C4-2B (cell line): ENCODE results near the gene RBMS3.

Experiments
- H3K27ac ChIP-seq: fragments of 450-650 bp; 2 replicates; pipeline ENCODE4 v1.5.1; 2017
- ZFX ChIP-seq: fragments of 450-650 bp; IDR thresholded peaks from 2 replicates; pipeline ENCODE4 v1.6.1; 2017
- TF ChIP-seq, protein P1 (sequence below): fragments of 450-650 bp; conservative IDR thresholded peaks from 2 replicates; pipeline ENCODE4 v1.5.1; 2017; ENCODE audit warnings: mild to moderate bottlenecking

RBMS3 gene

DNA sequence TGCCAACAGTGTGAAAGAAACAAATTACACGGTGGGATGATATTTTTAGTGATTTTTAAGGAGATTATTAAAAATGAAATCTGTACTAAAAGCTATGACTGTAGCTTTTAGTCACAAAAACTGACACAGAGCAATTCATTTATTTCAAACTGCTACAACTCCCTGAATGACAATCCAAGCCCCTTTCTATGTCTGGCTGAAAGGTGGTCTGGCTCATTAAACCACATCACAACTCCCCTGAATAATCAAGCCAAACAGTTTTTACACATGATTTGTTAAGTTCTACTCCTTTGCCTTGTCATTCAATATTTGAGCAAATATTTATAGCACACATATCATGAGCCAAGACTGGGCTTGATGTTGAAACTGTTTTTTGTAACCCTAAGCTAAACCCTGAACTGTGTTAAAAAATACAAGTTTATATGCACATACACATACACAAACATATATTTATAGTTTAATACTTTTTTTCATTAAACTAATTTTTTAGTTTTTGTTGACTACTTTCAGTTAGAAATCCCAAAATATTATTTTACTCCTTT, 125.5 kb downstream of the RBMS3 start:
- TF ChIP-seq, protein P1, sequence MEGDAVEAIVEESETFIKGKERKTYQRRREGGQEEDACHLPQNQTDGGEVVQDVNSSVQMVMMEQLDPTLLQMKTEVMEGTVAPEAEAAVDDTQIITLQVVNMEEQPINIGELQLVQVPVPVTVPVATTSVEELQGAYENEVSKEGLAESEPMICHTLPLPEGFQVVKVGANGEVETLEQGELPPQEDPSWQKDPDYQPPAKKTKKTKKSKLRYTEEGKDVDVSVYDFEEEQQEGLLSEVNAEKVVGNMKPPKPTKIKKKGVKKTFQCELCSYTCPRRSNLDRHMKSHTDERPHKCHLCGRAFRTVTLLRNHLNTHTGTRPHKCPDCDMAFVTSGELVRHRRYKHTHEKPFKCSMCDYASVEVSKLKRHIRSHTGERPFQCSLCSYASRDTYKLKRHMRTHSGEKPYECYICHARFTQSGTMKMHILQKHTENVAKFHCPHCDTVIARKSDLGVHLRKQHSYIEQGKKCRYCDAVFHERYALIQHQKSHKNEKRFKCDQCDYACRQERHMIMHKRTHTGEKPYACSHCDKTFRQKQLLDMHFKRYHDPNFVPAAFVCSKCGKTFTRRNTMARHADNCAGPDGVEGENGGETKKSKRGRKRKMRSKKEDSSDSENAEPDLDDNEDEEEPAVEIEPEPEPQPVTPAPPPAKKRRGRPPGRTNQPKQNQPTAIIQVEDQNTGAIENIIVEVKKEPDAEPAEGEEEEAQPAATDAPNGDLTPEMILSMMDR, result no peak
- no peak for TF ChIP-seq ZFX
- no peak overlapping the region for H3K27ac ChIP-seq

DNA sequence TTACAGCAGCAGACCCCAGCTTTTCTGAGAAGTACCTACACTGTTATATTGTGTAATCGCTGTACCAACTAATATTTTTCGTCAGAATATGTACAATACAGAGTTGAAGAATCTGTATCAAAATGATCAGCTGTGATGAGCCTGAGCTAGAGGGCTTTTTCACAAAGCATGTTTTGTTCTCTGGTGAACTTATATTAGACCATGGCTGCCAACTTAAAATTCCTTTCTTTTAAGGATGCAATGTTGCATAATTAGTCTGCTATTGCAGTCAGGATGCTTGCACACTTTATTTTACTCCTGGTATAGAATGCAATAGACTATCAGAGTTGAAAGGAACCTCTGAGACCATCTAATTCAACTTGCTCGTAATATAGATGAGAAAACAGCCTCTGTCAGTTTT, 127.8 kb downstream of the RBMS3 start:
- TF ChIP-seq ZFX, result no peak
- TF ChIP-seq, protein P1, result no peak

DNA sequence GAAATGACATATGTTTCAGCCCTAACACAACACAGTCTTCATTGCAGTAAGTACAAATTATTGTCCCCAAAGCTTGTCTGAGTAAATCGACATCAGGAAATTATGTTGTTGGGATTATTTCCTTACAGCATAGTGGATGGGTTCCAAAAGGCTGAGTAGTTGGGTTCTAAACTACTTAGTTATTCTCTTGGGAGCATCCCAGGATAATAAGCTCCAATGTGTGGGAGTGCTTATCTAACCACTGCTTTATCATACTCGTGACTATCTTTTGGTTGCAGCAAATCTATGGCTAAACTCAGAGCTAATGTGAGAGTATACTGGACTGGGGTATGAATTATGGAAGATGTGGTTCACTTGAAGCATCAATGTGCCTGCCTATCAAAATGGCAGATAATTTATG, 128.5 kb downstream of the RBMS3 start:
- no peak overlapping the region for H3K27ac ChIP-seq
- TF ChIP-seq, protein P1, result no peak
- TF ChIP-seq ZFX, result no peak

More for the DNA sequence above, 127.8 kb downstream of the RBMS3 start:
- H3K27ac ChIP-seq, result no peak overlapping the region

DNA sequence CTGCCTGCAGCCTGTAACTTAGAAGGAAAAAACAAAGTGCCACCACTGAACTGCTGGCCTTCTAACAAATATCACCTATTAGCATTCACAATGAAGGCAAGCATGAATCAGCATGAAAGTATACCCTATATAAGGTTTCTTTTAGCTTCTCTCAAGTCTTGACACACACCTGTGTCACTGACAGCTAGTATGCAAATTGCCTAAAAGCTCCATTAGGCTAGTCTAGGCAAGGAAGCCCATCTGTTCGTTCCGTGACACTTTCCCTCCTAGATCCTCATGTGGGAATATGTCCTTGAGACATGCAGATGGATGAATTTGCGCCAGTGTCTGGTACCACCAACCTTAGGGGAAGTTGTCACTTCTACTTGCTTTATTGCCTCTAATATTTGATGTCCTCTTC, 129.3 kb downstream of the RBMS3 start:
- no peak overlapping the region for H3K27ac ChIP-seq

DNA sequence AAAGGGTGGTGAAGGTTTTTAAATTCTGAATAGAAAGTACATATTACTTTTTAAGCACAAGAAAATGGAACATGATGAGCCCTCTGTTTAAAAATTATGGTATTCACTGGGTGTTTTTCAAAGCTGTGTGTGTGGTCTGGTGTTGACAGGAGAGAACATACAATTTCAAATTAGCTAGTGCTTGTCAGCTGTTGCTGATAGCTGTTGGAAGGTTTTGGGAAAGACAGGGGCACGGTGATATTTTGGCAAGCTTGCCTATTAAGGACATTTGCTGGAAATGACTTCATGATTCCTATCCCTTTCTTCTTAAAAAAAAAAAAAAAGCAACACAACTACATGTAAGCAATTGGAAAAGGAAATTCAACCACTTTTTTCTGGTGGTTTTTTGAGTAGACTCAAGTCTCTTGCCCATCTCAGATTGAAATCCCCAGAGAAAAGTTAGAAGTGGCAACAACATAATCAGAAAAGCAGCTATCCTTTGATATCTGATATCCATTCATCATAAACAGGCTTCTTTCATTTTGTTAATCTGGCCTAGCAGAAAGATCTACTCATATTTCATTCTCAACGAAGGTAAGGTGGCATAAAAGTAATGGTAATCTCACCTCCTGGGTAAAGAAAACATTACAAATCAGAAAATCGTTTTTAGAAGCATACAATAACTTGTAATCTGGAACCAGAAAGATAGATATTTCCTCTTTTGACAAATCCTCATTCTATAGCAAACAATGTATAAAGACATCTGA, 130.0 kb downstream of the RBMS3 start:
- H3K27ac ChIP-seq, result no peak overlapping the region
- no peak for TF ChIP-seq ZFX
- TF ChIP-seq, protein P1, result no peak

More for the DNA sequence above, 129.3 kb downstream of the RBMS3 start:
- TF ChIP-seq, protein P1, result no peak
- no peak for TF ChIP-seq ZFX

DNA sequence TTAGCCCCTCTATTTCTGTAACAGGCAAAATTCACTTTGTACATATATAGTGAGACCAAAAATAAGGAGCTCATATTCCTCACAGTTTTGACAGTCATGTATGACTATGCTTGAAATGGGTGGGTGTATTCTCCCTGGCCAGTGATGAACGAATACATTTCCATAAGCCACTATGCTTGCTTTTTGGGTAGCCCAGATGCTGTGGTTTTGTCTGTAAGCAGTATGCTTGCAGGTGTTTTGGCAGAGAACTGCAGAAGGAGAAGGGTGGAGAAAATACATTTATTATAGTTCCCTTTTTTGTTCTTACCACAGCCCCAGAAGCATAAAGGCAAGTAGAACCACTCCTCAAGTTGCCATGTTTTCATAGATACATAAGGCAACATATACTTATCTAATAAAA, 131.2 kb downstream of the RBMS3 start:
- TF ChIP-seq, protein P1, result no peak
- TF ChIP-seq ZFX, result no peak
- no peak overlapping the region for H3K27ac ChIP-seq

DNA sequence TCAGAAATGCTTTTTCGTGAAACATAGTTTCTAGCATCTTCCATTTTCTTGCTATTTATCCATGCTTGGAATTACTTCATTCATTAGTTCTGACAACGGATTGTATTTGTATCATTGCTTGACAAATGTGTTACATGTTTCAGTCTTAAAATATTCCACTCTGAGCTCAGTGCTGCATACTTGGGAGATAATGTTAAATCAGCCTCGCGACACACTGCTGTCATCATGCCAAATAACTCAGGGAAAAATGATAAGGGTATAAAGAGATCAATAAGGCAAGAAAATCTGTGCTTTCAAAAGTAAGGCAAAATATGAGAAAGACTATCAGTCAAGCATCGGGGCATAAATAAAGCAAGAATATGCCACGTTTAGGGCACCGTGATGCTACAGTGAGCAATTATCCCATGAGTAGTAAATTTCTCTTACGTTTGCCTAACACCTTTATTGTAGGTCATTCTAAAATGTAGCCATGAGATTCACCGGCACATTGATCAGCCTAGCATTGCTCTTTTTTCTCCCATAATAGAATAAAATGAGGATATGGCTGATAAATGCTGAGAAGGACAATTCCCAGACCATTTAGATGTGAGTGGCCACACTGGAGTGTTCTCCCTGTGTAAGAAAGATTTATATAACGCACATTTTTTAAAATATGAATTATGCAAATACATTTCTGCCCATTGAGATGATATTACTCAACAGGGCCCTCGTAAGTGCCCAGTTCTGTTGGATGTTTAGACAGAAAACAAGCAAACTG, 133.8 kb downstream of the RBMS3 start:
- no peak overlapping the region for H3K27ac ChIP-seq
- no peak for TF ChIP-seq ZFX
- TF ChIP-seq, protein P1, result no peak
